ENCODE results near the gene OR4A5.
"Not testable (repeated sequence)": the region's sequence is repeated elsewhere in the genome, so short reads cannot be mapped to it uniquely, and the experiment has no call there.

OR4A5 gene

GRCh38 chr11:54706532-54706931, at the start of gene OR4A5:
OR4A5 (plus strand) TSS chr11:54706832; CDS start chr11:54706885, 53 bp downstream.
- not testable (repeated sequence) for H3K27ac ChIP-seq (ENCODE audit: low read depth, low read length)

GRCh38 chr11:54720094-54720493, 13.5 kb downstream of the OR4A5 start:
- H3K27me3 ChIP-seq (ENCODE audit: control insufficient read depth, insufficient read depth, low read length); H3K4me1 ChIP-seq (ENCODE audit: control insufficient read depth, insufficient read depth, low read length); H3K36me3 ChIP-seq (ENCODE audit: control insufficient read depth, insufficient read depth, low read length); H3K27ac ChIP-seq (ENCODE audit: low read depth, low read length); H3K9ac ChIP-seq (ENCODE audit: low read length); H3K4me3 ChIP-seq (ENCODE audit: low read depth, low read length): not testable (repeated sequence)
- H3K9me3 ChIP-seq (ENCODE audit: control insufficient read depth, insufficient read depth, low read depth, low read length), result peaks cover 45% of the 10 kb centered on the region

More at GRCh38 chr11:54706532-54706931, at the start of gene OR4A5:
- H3K4me3 ChIP-seq (ENCODE audit: low read depth, low read length); H3K4me1 ChIP-seq (ENCODE audit: control insufficient read depth, insufficient read depth, low read length); H3K9ac ChIP-seq (ENCODE audit: low read length); H3K36me3 ChIP-seq (ENCODE audit: control insufficient read depth, insufficient read depth, low read length); H3K27me3 ChIP-seq (ENCODE audit: control insufficient read depth, insufficient read depth, low read length): not testable (repeated sequence)
- peaks cover 48% of the 10 kb centered on the region for H3K9me3 ChIP-seq (ENCODE audit: control insufficient read depth, insufficient read depth, low read depth, low read length)
